Measurements from ENCODE around the gene KRTAP12-3. TPM values are rescaled to one million over a fixed set of nuclear protein-coding genes. Genes with fewer than 3 reads are reported as not detected.
"Not testable (repeated sequence)": the region's sequence is repeated elsewhere in the genome, so short reads cannot be mapped to it uniquely, and the experiment has no call there.

KRTAP12-3 gene
- total RNA-seq, 1 donor from 2014 or later = not detected

GRCh38 chr21:44650265-44650972, 7.3 kb upstream of the KRTAP12-3 start:
- no peak for DNase-seq (ENCODE audit: low spot score)

GRCh38 chr21:44650973-44651675, 6.6 kb upstream of the KRTAP12-3 start:
- no peak for DNase-seq (ENCODE audit: low spot score)

- DNase-seq (ENCODE audit: low spot score) = no peak
Observed at GRCh38 chr21:44653123-44653522, 4.6 kb upstream of the KRTAP12-3 start.

- DNase-seq (ENCODE audit: low spot score) = no peak
Observed at GRCh38 chr21:44653656-44654575, 3.8 kb upstream of the KRTAP12-3 start.

GRCh38 chr21:44654576-44655175, 3.1 kb upstream of the KRTAP12-3 start, which contains the start of gene KRTAP12-4:
Gene KRTAP12-4 (minus strand): TSS chr21:44654659. CDS start chr21:44654614, 45 bp downstream.
- DNase-seq (ENCODE audit: low spot score) = no peak

GRCh38 chr21:44656868-44657267, 864 bp upstream of the KRTAP12-3 start:
- DNase-seq (ENCODE audit: low spot score) = no peak

- DNase-seq (ENCODE audit: low spot score) = no peak
Observed at GRCh38 chr21:44658541-44658910, 794 bp downstream of the KRTAP12-3 start.

GRCh38 chr21:44658913-44659595, 1.3 kb downstream of the KRTAP12-3 start:
- no peak for DNase-seq (ENCODE audit: low spot score)

GRCh38 chr21:44661567-44661966, 3.8 kb downstream of the KRTAP12-3 start:
- not testable (repeated sequence) for DNase-seq (ENCODE audit: low spot score)

GRCh38 chr21:44664691-44665090, 7.0 kb downstream of the KRTAP12-3 start:
- DNase-seq (ENCODE audit: low spot score) = no peak

GRCh38 chr21:44666401-44667320, 8.9 kb downstream of the KRTAP12-3 start, which contains the start of gene KRTAP12-2:
Gene KRTAP12-2 (minus strand): TSS chr21:44666927. CDS start chr21:44666886, 41 bp downstream.
- DNase-seq (ENCODE audit: low spot score) = no peak

GRCh38 chr21:44667612-44668011, 9.9 kb downstream of the KRTAP12-3 start:
- DNase-seq (ENCODE audit: low spot score) = no peak

GRCh38 chr21:44670642-44671432, 13.1 kb downstream of the KRTAP12-3 start:
- DNase-seq (ENCODE audit: low spot score) = no peak

- DNase-seq (ENCODE audit: low spot score) = no peak
Observed at GRCh38 chr21:44671911-44672310, 14.2 kb downstream of the KRTAP12-3 start.

GRCh38 chr21:44677881-44678280, 20.1 kb downstream of the KRTAP12-3 start:
- DNase-seq (ENCODE audit: low spot score) = no peak

- no peak for DNase-seq (ENCODE audit: low spot score)
Observed at GRCh38 chr21:44681152-44681551, 23.4 kb downstream of the KRTAP12-3 start.

GRCh38 chr21:44681861-44682579, 24.3 kb downstream of the KRTAP12-3 start, which contains the start of gene KRTAP12-1:
Gene KRTAP12-1 (minus strand): TSS chr21:44682163. CDS start chr21:44682123, 40 bp downstream.
- DNase-seq (ENCODE audit: low spot score) = no peak

- DNase-seq (ENCODE audit: low spot score) = no peak
Observed at GRCh38 chr21:44682580-44683151, 24.9 kb downstream of the KRTAP12-3 start.
